AG10803 (cell line): ENCODE data around the gene VAT1L.
A peak's percentile ranks its signal among the peaks of the same experiment; 100 is the strongest.

Source experiments
- DNase-seq: peaks from one replicate; pipeline ENCODE4 v3.0.0; 2010; ENCODE audit warnings: low read depth
- H3K4me3 ChIP-seq: 2 replicates; pipeline ENCODE4 v1.5.1; 2011; ENCODE audit warnings: mild to moderate bottlenecking, low read length, control low read depth
- CTCF ChIP-seq: conservative IDR thresholded peaks from 2 replicates; pipeline ENCODE4 v1.5.1; 2011; ENCODE audit warnings: mild to moderate bottlenecking, low read length, control low read depth, inconsistent platforms

VAT1L gene

GRCh38 chr16:77781091-77781490, 7.3 kb upstream of the VAT1L start:
- TF ChIP-seq CTCF = no peak
- no peak for DNase-seq
- no peak overlapping the region for H3K4me3 ChIP-seq

- H3K4me3 ChIP-seq = no peak overlapping the region
- DNase-seq = no peak
- peak; percentile 41 for TF ChIP-seq CTCF
Observed at GRCh38 chr16:77782694-77783093, 5.7 kb upstream of the VAT1L start.

GRCh38 chr16:77784441-77785372, 3.7 kb upstream of the VAT1L start:
- DNase-seq = no peak
- no peak overlapping the region for H3K4me3 ChIP-seq
- TF ChIP-seq CTCF = peak; percentile 48

GRCh38 chr16:77785373-77785764, 3.0 kb upstream of the VAT1L start:
- no peak overlapping the region for H3K4me3 ChIP-seq
- TF ChIP-seq CTCF = no peak
- no peak for DNase-seq

GRCh38 chr16:77786186-77786847, 2.0 kb upstream of the VAT1L start:
- no peak for DNase-seq
- TF ChIP-seq CTCF = no peak
- H3K4me3 ChIP-seq = no peak overlapping the region

GRCh38 chr16:77787452-77787851, 912 bp upstream of the VAT1L start:
- no peak for TF ChIP-seq CTCF
- no peak for DNase-seq
- H3K4me3 ChIP-seq = no peak overlapping the region
